GM19025 (cell line): ENCODE data around the gene RERE.
"Not testable (repeated sequence)": the region's sequence is repeated elsewhere in the genome, so short reads cannot be mapped to it uniquely, and the experiment has no call there.

Experiments used
- ATAC-seq: cut with Tn5 transposase; IDR thresholded peaks from one replicate; pipeline ENCODE4 v1.9.1; 2021; ENCODE audit warnings: mild to moderate bottlenecking, low read depth, moderate library complexity; ENCODE audit not compliant: unreplicated experiment

Gene RERE

GRCh38 chr1:8621034-8621582 is 196.3 kb downstream of the RERE start:
- not testable (repeated sequence) for ATAC-seq

- ATAC-seq, result not testable (repeated sequence)
These were observed 197.4 kb downstream of the RERE start for GRCh38 chr1:8619917-8620502.

GRCh38 chr1:8619419-8619818 is 198.0 kb downstream of the RERE start:
- ATAC-seq, result not testable (repeated sequence)

DNA sequence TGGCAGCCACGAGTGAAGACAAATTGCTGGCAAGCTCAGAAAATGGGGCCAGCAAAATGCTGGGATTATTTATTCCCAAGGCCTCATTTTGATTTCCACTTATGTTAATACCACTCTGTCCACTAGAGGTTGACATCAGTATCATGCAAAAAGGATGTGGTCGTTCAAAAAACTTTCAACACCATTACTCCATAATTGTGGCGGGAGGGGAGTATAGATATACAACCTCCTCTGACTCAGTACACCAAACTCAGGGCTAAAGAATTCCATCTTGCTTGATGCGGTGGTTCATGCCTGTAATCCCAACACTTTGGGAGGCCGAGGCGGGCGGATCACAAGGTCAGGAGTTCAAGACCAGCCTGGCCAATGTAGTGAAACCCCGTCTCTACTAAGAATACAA is 200.6 kb downstream of the RERE start:
- ATAC-seq, result not testable (repeated sequence)

DNA sequence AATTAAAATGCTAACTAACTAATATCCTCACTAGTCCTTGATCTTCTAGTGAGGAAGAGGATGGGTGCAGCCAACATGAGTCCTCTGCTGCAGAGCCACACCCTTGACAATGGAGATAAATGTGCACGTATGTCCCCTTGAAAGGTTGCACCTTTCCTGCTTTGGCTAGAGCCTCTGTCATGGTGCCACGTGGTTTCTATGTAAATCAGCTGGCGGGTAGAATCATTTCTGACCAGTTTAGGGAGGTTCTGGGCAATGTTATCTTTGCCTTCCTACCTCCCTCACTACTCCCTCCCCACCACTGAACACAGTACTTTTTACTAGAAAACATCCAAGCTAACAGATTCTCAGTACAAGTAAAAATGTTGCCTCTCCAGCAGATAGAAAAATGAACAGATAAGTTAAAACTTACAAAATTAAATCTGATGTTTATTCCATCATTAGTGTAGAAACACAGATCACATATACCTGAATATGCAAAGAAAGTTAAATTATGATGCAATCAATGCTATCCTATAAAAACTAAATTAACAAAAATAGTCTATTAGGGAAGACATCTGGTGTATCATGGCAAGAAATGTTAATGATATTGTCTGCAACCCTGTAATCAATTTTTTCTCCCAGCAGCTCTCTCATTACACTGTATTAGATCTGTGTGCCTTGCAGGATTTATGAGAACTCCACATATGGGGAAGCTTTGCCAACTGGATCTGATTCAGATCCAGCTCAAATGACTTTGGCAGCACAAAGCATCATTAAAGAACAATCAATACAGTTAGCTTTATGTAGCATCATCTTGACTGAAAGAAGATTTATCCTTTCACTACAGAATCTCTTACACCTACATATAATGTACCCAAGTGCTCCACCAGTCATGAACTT is 205.6 kb downstream of the RERE start:
- ATAC-seq, result not testable (repeated sequence)

- ATAC-seq, result no peak
These were observed 209.5 kb downstream of the RERE start for GRCh38 chr1:8607906-8608305.

GRCh38 chr1:8604041-8604945 is 213.1 kb downstream of the RERE start:
- peak; percentile 83 for ATAC-seq

DNA sequence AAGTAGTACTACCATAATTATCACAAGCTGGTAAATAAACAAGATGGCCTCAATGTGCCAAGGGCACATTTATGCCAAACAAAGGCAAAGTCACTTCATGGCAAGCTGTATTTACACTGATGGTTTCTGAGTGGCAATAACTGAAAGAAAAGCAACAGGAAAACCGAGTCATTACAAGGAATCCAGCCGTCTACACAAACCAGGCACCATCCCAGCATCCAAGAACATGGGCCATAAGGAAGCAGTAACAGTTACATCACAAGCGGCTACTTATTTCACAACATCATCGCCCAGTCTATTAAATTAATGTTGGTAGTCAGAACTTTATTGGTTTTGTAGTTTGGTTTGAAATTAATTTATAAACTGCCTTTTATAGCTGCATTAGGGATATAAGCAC is 214.2 kb downstream of the RERE start:
- ATAC-seq, result no peak

DNA sequence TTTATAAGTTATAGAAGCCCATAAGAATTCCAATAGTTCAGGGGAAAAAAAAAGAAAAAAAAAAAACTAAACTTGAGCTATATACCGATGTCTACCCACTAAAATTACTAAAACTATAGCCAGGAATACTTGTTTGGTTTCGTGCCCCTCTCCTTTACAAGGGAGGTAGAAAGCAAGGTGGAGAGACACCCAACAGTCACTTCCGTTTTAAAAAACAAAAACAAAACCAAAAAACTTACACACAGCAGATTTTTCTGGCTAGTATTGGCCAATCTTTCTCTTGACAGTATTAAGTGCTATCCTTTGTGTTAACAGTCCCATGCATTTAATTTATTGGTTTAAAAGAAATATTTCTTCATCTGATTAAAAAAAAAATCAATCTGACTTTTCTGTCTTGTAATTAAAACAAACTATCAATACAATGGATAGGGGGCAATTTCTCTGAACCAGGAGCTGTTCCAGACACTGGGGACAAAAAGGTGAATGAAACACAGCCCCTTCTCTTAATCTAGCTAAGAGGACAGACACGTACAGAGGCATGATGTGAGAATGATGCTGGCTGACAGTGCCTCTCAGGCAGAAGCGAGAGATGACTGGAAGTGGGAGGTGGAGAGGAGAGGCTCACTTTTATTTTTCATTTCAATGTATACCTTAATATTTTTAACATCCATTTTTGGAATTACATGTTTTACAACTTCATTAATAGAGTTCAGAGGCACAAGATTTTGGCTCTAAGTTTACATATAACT is 214.8 kb downstream of the RERE start:
- ATAC-seq, result no peak

DNA sequence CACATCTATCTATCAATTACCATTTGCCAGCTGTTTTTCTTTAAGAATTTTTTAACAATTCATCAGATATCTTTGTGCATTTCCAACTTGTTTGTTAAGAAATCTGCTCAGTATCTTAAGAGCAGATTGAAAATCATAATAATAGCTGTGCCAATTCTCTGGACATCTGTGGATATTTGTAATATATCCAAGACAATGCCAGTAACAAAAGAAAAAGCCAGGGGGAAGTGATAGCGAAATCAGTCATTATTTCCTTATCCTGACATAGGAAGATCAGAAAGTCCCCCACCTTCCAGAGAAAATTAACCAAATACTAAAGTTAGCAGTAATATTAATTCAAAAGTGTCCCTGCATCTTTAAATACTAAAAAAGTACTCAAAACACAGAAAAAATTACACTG is 217.1 kb downstream of the RERE start:
- no peak for ATAC-seq

- no peak for ATAC-seq
These were observed 217.7 kb downstream of the RERE start for GRCh38 chr1:8599646-8600212.

GRCh38 chr1:8598783-8599182 is 218.7 kb downstream of the RERE start:
- ATAC-seq, result no peak

- ATAC-seq, result no peak
These were observed 219.2 kb downstream of the RERE start for GRCh38 chr1:8598060-8598724.

GRCh38 chr1:8597455-8597854 is 220.0 kb downstream of the RERE start:
- ATAC-seq, result no peak

DNA sequence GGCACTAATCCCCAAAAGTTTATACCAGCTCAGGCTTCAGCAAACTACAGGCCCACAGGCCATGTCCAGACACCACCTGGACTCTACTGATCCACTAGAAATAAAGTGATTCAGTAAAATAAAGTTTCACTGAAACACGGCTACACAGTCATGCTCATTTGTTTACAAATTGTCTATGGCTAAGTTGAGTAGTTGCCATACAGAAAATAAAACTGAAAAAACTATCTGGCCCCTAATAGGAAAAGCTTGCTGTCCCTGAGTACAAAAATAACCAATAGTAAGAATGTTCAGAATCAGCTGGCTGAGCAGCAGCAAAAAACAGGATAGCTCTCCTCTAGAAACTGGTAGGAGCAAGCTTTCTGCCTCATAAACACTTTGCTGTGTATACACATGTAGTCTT is 221.5 kb downstream of the RERE start:
- ATAC-seq, result no peak

DNA sequence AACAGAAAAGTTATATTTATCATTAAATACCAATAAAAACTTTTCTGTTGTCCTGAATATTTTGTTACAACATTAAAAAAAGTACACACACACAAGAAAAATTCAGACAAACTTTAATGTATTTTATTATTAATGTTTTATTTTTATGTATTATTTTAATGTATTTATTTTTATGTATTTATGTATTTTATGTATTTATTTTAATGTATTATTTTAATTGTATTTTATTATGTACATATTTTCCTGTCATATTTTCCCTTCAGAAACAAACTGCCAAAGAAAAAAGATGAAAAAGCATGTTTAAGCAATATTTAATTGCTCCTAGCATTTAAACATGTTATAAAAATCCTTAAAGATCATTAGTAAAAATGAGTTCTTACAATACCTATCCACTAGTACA is 222.1 kb downstream of the RERE start:
- ATAC-seq, result no peak

DNA sequence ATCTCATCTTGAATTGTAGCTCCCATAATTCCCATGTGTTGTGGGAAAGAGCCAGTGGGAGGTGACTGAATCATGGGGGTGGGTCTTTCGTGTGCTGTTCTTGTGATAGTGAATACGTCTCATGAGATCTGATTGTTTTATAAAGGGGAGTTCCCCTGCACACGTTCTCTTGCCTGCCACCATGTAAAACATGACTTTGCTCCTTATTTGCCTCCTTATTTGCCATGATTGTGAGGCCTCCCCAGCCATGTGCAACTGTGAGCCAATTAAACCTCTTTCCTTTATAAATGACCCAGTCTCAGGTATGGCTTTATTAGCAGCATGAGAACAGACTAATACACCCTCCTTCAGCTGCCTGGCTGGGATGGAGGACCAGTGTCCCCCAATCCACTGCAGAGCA is 224.1 kb downstream of the RERE start:
- not testable (repeated sequence) for ATAC-seq

- no peak for ATAC-seq
These were observed 225.9 kb downstream of the RERE start for GRCh38 chr1:8591569-8591968.

GRCh38 chr1:8590721-8591351 is 226.6 kb downstream of the RERE start:
- no peak for ATAC-seq
